ENCODE data around the gene FRS3.
"Not testable (repeated sequence)": the region's sequence is repeated elsewhere in the genome, so short reads cannot be mapped to it uniquely, and the experiment has no call there.

FRS3 gene

GRCh38 chr6:41766043-41766664, 13.5 kb downstream of the FRS3 start:
- not testable (repeated sequence) for H3K36me3 Mint-ChIP-seq, H3K4me1 Mint-ChIP-seq, H3K27me3 Mint-ChIP-seq, H3K9me3 Mint-ChIP-seq, H3K27ac Mint-ChIP-seq, H3K4me3 Mint-ChIP-seq

GRCh38 chr6:41763470-41763869, 16.2 kb downstream of the FRS3 start:
- Mint-ChIP-seq H3K9me3 (no peaks in the 10 kb centered on the region), H3K36me3 (no peaks in the 10 kb centered on the region), H3K27me3 (peaks cover 1% of the 10 kb centered on the region), H3K4me3 (no peak overlapping the region), H3K4me1 (no peaks in the 10 kb centered on the region), H3K27ac (no peak overlapping the region)

- Mint-ChIP-seq H3K36me3 (no peaks in the 10 kb centered on the region), H3K4me3 (no peak overlapping the region), H3K27me3 (peaks cover 1% of the 10 kb centered on the region), H3K9me3 (no peaks in the 10 kb centered on the region), H3K4me1 (no peaks in the 10 kb centered on the region), H3K27ac (no peak overlapping the region)
Observed at GRCh38 chr6:41759905-41760579, 19.7 kb downstream of the FRS3 start.

GRCh38 chr6:41759106-41759904, 20.4 kb downstream of the FRS3 start:
- no peak overlapping the region for H3K4me3 Mint-ChIP-seq
- no peaks in the 10 kb centered on the region for H3K36me3 Mint-ChIP-seq
- no peaks in the 10 kb centered on the region for H3K4me1 Mint-ChIP-seq
- H3K27me3 Mint-ChIP-seq: peaks cover 1% of the 10 kb centered on the region
- H3K27ac Mint-ChIP-seq: no peak overlapping the region
- H3K9me3 Mint-ChIP-seq: no peaks in the 10 kb centered on the region

- H3K27ac Mint-ChIP-seq: no peak overlapping the region
- H3K4me1 Mint-ChIP-seq: no peaks in the 10 kb centered on the region
- H3K9me3 Mint-ChIP-seq: no peaks in the 10 kb centered on the region
- peaks cover 1% of the 10 kb centered on the region for H3K27me3 Mint-ChIP-seq
- H3K36me3 Mint-ChIP-seq: no peaks in the 10 kb centered on the region
- no peak overlapping the region for H3K4me3 Mint-ChIP-seq
Observed at GRCh38 chr6:41758641-41759035, 21.1 kb downstream of the FRS3 start.

- Mint-ChIP-seq H3K4me1 (no peaks in the 10 kb centered on the region), H3K4me3 (no peak overlapping the region), H3K9me3 (no peaks in the 10 kb centered on the region), H3K27ac (no peak overlapping the region), H3K27me3 (peaks cover 1% of the 10 kb centered on the region), H3K36me3 (no peaks in the 10 kb centered on the region)
Observed at GRCh38 chr6:41757931-41758640, 21.6 kb downstream of the FRS3 start.

GRCh38 chr6:41757271-41757670, 22.4 kb downstream of the FRS3 start:
- Mint-ChIP-seq H3K9me3 (no peaks in the 10 kb centered on the region), H3K36me3 (no peaks in the 10 kb centered on the region), H3K27ac (no peak overlapping the region), H3K27me3 (peaks cover 1% of the 10 kb centered on the region), H3K4me3 (no peak overlapping the region), H3K4me1 (no peaks in the 10 kb centered on the region)

- no peak overlapping the region for H3K27ac Mint-ChIP-seq
Observed at GRCh38 chr6:41756354-41756753, 23.3 kb downstream of the FRS3 start.

GRCh38 chr6:41755895-41756294, 23.8 kb downstream of the FRS3 start:
- H3K27ac Mint-ChIP-seq: no peak overlapping the region
- H3K9me3 Mint-ChIP-seq: no peaks in the 10 kb centered on the region
- no peaks in the 10 kb centered on the region for H3K4me1 Mint-ChIP-seq
- H3K36me3 Mint-ChIP-seq: no peaks in the 10 kb centered on the region
- H3K27me3 Mint-ChIP-seq: no peaks in the 10 kb centered on the region
- no peak overlapping the region for H3K4me3 Mint-ChIP-seq

More at GRCh38 chr6:41756354-41756753, 23.3 kb downstream of the FRS3 start:
- Mint-ChIP-seq H3K4me3 (no peak overlapping the region), H3K4me1 (no peaks in the 10 kb centered on the region), H3K27me3 (peaks cover under 1% of the 10 kb centered on the region), H3K36me3 (no peaks in the 10 kb centered on the region), H3K9me3 (no peaks in the 10 kb centered on the region)

- Mint-ChIP-seq H3K9me3 (no peaks in the 10 kb centered on the region), H3K36me3 (no peaks in the 10 kb centered on the region), H3K27me3 (no peaks in the 10 kb centered on the region), H3K4me1 (no peaks in the 10 kb centered on the region), H3K4me3 (no peak overlapping the region), H3K27ac (no peak overlapping the region)
Observed at GRCh38 chr6:41750374-41750773, 29.3 kb downstream of the FRS3 start.

- Mint-ChIP-seq H3K4me3 (no peak overlapping the region), H3K27me3 (no peaks in the 10 kb centered on the region), H3K9me3 (no peaks in the 10 kb centered on the region), H3K36me3 (no peaks in the 10 kb centered on the region), H3K27ac (no peak overlapping the region), H3K4me1 (no peaks in the 10 kb centered on the region)
Observed at GRCh38 chr6:41748542-41748941, 31.2 kb downstream of the FRS3 start.

GRCh38 chr6:41748102-41748477, 31.6 kb downstream of the FRS3 start:
- Mint-ChIP-seq H3K27ac (no peak overlapping the region), H3K9me3 (no peaks in the 10 kb centered on the region), H3K4me3 (no peak overlapping the region), H3K4me1 (no peaks in the 10 kb centered on the region), H3K27me3 (no peaks in the 10 kb centered on the region), H3K36me3 (no peaks in the 10 kb centered on the region)

GRCh38 chr6:41747256-41748101, 32.2 kb downstream of the FRS3 start, which contains the start of gene PGC:
TSS of gene PGC (minus strand) at chr6:41747397. CDS start at chr6:41747334, 63 bp downstream.
- Mint-ChIP-seq H3K27me3 (no peaks in the 10 kb centered on the region), H3K4me3 (no peak within 1 kb of the TSS), H3K36me3 (no peaks in the 10 kb centered on the region), H3K27ac (no peak within 1 kb of the TSS), H3K4me1 (no peaks in the 10 kb centered on the region), H3K9me3 (no peaks in the 10 kb centered on the region)

GRCh38 chr6:41746107-41746506, 33.6 kb downstream of the FRS3 start:
- Mint-ChIP-seq H3K36me3 (no peaks in the 10 kb centered on the region), H3K4me1 (no peaks in the 10 kb centered on the region), H3K9me3 (no peaks in the 10 kb centered on the region), H3K27ac (no peak overlapping the region), H3K27me3 (no peaks in the 10 kb centered on the region), H3K4me3 (no peak overlapping the region)

GRCh38 chr6:41744236-41744787, 35.4 kb downstream of the FRS3 start:
- Mint-ChIP-seq H3K4me1 (no peaks in the 10 kb centered on the region), H3K36me3 (no peaks in the 10 kb centered on the region), H3K9me3 (no peaks in the 10 kb centered on the region), H3K27me3 (no peaks in the 10 kb centered on the region), H3K4me3 (no peak overlapping the region), H3K27ac (no peak overlapping the region)
